Esophagus squamous epithelium (tissue), 5 donors: ENCODE results near the gene ARNT2. TPM values are rescaled to one million over a fixed set of nuclear protein-coding genes. Genes with fewer than 3 reads are reported as not detected.

Source experiments
- DNase-seq: peaks from one replicate; lab custom pipeline; 2025; lab: John Stamatoyannopoulos, UW
- H3K27ac ChIP-seq, 4 donors: fragments of 200-600 bp; sonication (generic); one replicate each; pipeline ENCODE4 v1.5.1; 2016 to 2019; ENCODE audit warnings: mild to moderate bottlenecking in 1 of 4
- H3K27me3 ChIP-seq, 4 donors: fragments of 200-600 bp; sonication (generic); 1 replicate in 3 of 4; 2 replicates in 1 of 4; pipeline versions ENCODE4 v1.5.1 to v1.6.0; 2017 to 2021; ENCODE audit warnings: antibody characterized with exemption in 1 of 4
- H3K36me3 ChIP-seq, 3 donors: fragments of 200-600 bp; sonication (generic); one replicate each; pipeline ENCODE4 v1.5.1; 2016 to 2019
- H3K4me1 ChIP-seq, 3 donors: fragments of 200-600 bp; sonication (generic); one replicate each; pipeline ENCODE4 v1.5.1; 2017 to 2019
- H3K4me3 ChIP-seq, 4 donors: fragments of 200-600 bp; sonication (generic); 1 replicate in 3 of 4; 2 replicates in 1 of 4; pipeline ENCODE4 v1.5.1; 2016 to 2019; ENCODE audit warnings: mild to moderate bottlenecking in 2 of 4, moderate library complexity in 1 of 4
- H3K9me3 ChIP-seq, 3 donors: fragments of 200-600 bp; sonication (generic); one replicate each; pipeline ENCODE4 v1.5.1; 2016 to 2019
- CTCF ChIP-seq, 6 experiments: fragments of 450-650 bp in 4 of 6; fragments of 200-600 bp in 2 of 6; sonication (generic) in 2 of 6; IDR thresholded peaks; one replicate each; pipeline ENCODE4 v1.5.1; 2016 to 2019; ENCODE audit warnings: antibody characterized with exemption in 6 of 6, mild to moderate bottlenecking in 4 of 6, moderate library complexity in 4 of 6
- POLR2A ChIP-seq, 4 donors: fragments of 450-650 bp; IDR thresholded peaks; one replicate each; pipeline ENCODE4 v1.6.1; 2017; ENCODE audit warnings: antibody characterized with exemption in 4 of 4, mild to moderate bottlenecking in 4 of 4, moderate library complexity in 3 of 4
- WGBS, 2 donors: methylation state at CpG; one replicate each; pipeline ENCODE4 v1.1.5; 2018; 5-methylcytosine and 5-hydroxymethylcytosine counted together
- intact Hi-C: fragments of 100-400 bp; cut with DNase I; formaldehyde crosslinking; loops from one replicate; pipeline ENCODE4 v1.15.0; 2022
- total RNA-seq, 4 donors: library from RNA; depleted of rRNA; stranded (reverse); fragments of >200 nt; gene quantifications; one replicate each; pipeline ENCODE4 v1.1.0, GENCODE V29; 2016
- donor health status: DM: yes; HTN: yes; CAD: no.

The ARNT2 gene
- total RNA-seq, 4 donors from 2014 or later: 0.15 to 5.7 (median 1.7) TPM

GRCh38 chr15:80562033-80562432 is 157.9 kb downstream of the ARNT2 start:
- TF ChIP-seq POLR2A (IDR thresholded peaks at IDR 0.05): no peak
- TF ChIP-seq CTCF (IDR thresholded peaks at IDR 0.05): no peak
- 62 to 63% methylated on average over 3 to 4 of the region's 4 CpGs for WGBS, 2 donors
- intact Hi-C loops: loop anchor here (10.0 kb wide), 2 partner anchors 97 to 413 kb away; no protein-coding TSS in a partner anchor
- H3K27ac ChIP-seq: no peak overlapping the region
- H3K4me3 ChIP-seq: no peak overlapping the region
- peaks cover 0 to 4% (median 0%) of the 10 kb centered on the region in 3 donors for H3K4me1 ChIP-seq
- H3K27me3 ChIP-seq: no peaks in the 10 kb centered on the region
- no peaks in the 10 kb centered on the region for H3K9me3 ChIP-seq
- no peaks in the 10 kb centered on the region for H3K36me3 ChIP-seq
- DNase-seq: no peak

- no peak for TF ChIP-seq CTCF (IDR thresholded peaks at IDR 0.05)
- TF ChIP-seq POLR2A (IDR thresholded peaks at IDR 0.05): no peak
- no peaks in the 10 kb centered on the region for H3K27me3 ChIP-seq
- no peaks in the 10 kb centered on the region for H3K36me3 ChIP-seq
- intact Hi-C loops: loop anchor here (10.0 kb wide), 2 partner anchors 98 to 412 kb away; no protein-coding TSS in a partner anchor
- H3K9me3 ChIP-seq: no peaks in the 10 kb centered on the region
- H3K4me3 ChIP-seq: no peak overlapping the region
- no peak overlapping the region for H3K27ac ChIP-seq
- H3K4me1 ChIP-seq: peaks cover 0 to 5% (median 4%) of the 10 kb centered on the region in 3 donors
- WGBS, 2 donors: 85% methylated on average over 11 of the region's 11 CpGs
- DNase-seq: no peak
These were observed 158.7 kb downstream of the ARNT2 start for GRCh38 chr15:80562846-80563245.

GRCh38 chr15:80563372-80563997 is 159.3 kb downstream of the ARNT2 start:
- H3K4me3 ChIP-seq: no peak overlapping the region
- TF ChIP-seq CTCF (IDR thresholded peaks at IDR 0.05) (no peak), POLR2A (IDR thresholded peaks at IDR 0.05) (no peak)
- no peaks in the 10 kb centered on the region for H3K9me3 ChIP-seq
- peaks cover 0 to 11% (median 4%) of the 10 kb centered on the region in 3 donors for H3K4me1 ChIP-seq
- DNase-seq: no peak
- H3K27ac ChIP-seq: no peak overlapping the region
- no peaks in the 10 kb centered on the region for H3K36me3 ChIP-seq
- WGBS, 2 donors: 51 to 64% methylated on average over 4 to 5 of the region's 7 CpGs
- intact Hi-C loops: loop anchor here (10.0 kb wide), 2 partner anchors 99 to 411 kb away; no protein-coding TSS in a partner anchor
- H3K27me3 ChIP-seq: no peaks in the 10 kb centered on the region

GRCh38 chr15:80564056-80564455 is 159.9 kb downstream of the ARNT2 start:
- WGBS, 2 donors: 85 to 90% methylated on average over 8 of the region's 8 CpGs
- H3K4me1 ChIP-seq: peaks cover 0 to 11% (median 4%) of the 10 kb centered on the region in 3 donors
- H3K9me3 ChIP-seq: no peaks in the 10 kb centered on the region
- H3K4me3 ChIP-seq: no peak overlapping the region
- no peak for DNase-seq
- intact Hi-C loops: loop anchor here (10.0 kb wide), 2 partner anchors 99 to 411 kb away; no protein-coding TSS in a partner anchor
- no peaks in the 10 kb centered on the region for H3K36me3 ChIP-seq
- no peak overlapping the region for H3K27ac ChIP-seq
- H3K27me3 ChIP-seq: no peaks in the 10 kb centered on the region
- TF ChIP-seq POLR2A (IDR thresholded peaks at IDR 0.05) (no peak), CTCF (IDR thresholded peaks at IDR 0.05) (no peak)

GRCh38 chr15:80565398-80565797 is 161.2 kb downstream of the ARNT2 start:
- TF ChIP-seq CTCF (IDR thresholded peaks at IDR 0.05) (no peak), POLR2A (IDR thresholded peaks at IDR 0.05) (no peak)
- H3K4me3 ChIP-seq: no peak overlapping the region
- H3K9me3 ChIP-seq: no peaks in the 10 kb centered on the region
- DNase-seq: no peak
- no peak overlapping the region for H3K27ac ChIP-seq
- H3K36me3 ChIP-seq: no peaks in the 10 kb centered on the region
- 86 to 91% methylated on average over 1 of the region's 1 CpG for WGBS, 2 donors
- no peaks in the 10 kb centered on the region for H3K27me3 ChIP-seq
- intact Hi-C loops: loop anchor here (5.0 to 10.0 kb wide), 4 partner anchors 72 to 409 kb away; partner anchors contain the start of gene CEMIP
- H3K4me1 ChIP-seq: peaks cover 0 to 11% (median 4%) of the 10 kb centered on the region in 3 donors
